ENCODE measurements around the gene MMD2.

Gene MMD2

GRCh38 chr7:4879396-4880081, 79.4 kb downstream of the MMD2 start:
- no peak for TF ChIP-seq ZBTB7A (IDR thresholded peaks at IDR 0.05; ENCODE audit: low read depth)
- no peak for TF ChIP-seq YY1 (IDR thresholded peaks at IDR 0.05; ENCODE audit: low read depth)
- no peak for TF ChIP-seq EGR1 (IDR thresholded peaks at IDR 0.05)
- no peak for TF ChIP-seq TAF1 (IDR thresholded peaks at IDR 0.05; ENCODE audit: low read depth)
- TF ChIP-seq TEAD4 (IDR thresholded peaks at IDR 0.05) = no peak
- TF ChIP-seq CREB1 (IDR thresholded peaks at IDR 0.05; ENCODE audit: low read depth) = no peak
- TF ChIP-seq USF1 (IDR thresholded peaks at IDR 0.05) = no peak
- no peak for TF ChIP-seq MAX (IDR thresholded peaks at IDR 0.05)
- TF ChIP-seq CEBPB (IDR thresholded peaks at IDR 0.05) = no peak

- TF ChIP-seq YY1 (IDR thresholded peaks at IDR 0.05; ENCODE audit: low read depth) = no peak
- no peak for TF ChIP-seq TCF12 (IDR thresholded peaks at IDR 0.05; ENCODE audit: low read depth)
- no peak for TF ChIP-seq TAF1 (IDR thresholded peaks at IDR 0.05; ENCODE audit: low read depth)
- TF ChIP-seq EGR1 (IDR thresholded peaks at IDR 0.05) = no peak
- no peak for TF ChIP-seq EP300 (IDR thresholded peaks at IDR 0.05; ENCODE audit: borderline replicate concordance)
- no peak for TF ChIP-seq ZBTB7A (IDR thresholded peaks at IDR 0.05; ENCODE audit: low read depth)
- TF ChIP-seq FOXM1 (IDR thresholded peaks at IDR 0.05; ENCODE audit: borderline replicate concordance, low read depth) = no peak
- TF ChIP-seq REST (IDR thresholded peaks at IDR 0.05; ENCODE audit: low read depth) = no peak
- no peak for TF ChIP-seq MAX (IDR thresholded peaks at IDR 0.05)
- TF ChIP-seq NFIC (IDR thresholded peaks at IDR 0.05) = no peak
- TF ChIP-seq CREB1 (IDR thresholded peaks at IDR 0.05; ENCODE audit: low read depth) = no peak
- no peak for TF ChIP-seq RAD21 (IDR thresholded peaks at IDR 0.05; ENCODE audit: low read depth)
- no peak for TF ChIP-seq USF1 (IDR thresholded peaks at IDR 0.05)
- TF ChIP-seq CEBPB (IDR thresholded peaks at IDR 0.05) = no peak
- no peak for TF ChIP-seq TEAD4 (IDR thresholded peaks at IDR 0.05)
Measured at GRCh38 chr7:4878336-4879335, 80.4 kb downstream of the MMD2 start.

GRCh38 chr7:4876586-4876985, 82.4 kb downstream of the MMD2 start:
- no peak for TF ChIP-seq MAX (IDR thresholded peaks at IDR 0.05)
- TF ChIP-seq TEAD4 (IDR thresholded peaks at IDR 0.05) = no peak
- TF ChIP-seq YY1 (IDR thresholded peaks at IDR 0.05; ENCODE audit: low read depth) = no peak
- no peak for TF ChIP-seq EP300 (IDR thresholded peaks at IDR 0.05; ENCODE audit: borderline replicate concordance)
- no peak for TF ChIP-seq EGR1 (IDR thresholded peaks at IDR 0.05)
- no peak for TF ChIP-seq CEBPB (IDR thresholded peaks at IDR 0.05)
- no peak for TF ChIP-seq CREB1 (IDR thresholded peaks at IDR 0.05; ENCODE audit: low read depth)
- no peak for TF ChIP-seq ZBTB7A (IDR thresholded peaks at IDR 0.05; ENCODE audit: low read depth)
- TF ChIP-seq TAF1 (IDR thresholded peaks at IDR 0.05; ENCODE audit: low read depth) = no peak
- no peak for TF ChIP-seq USF1 (IDR thresholded peaks at IDR 0.05)

- TF ChIP-seq YY1 (IDR thresholded peaks at IDR 0.05; ENCODE audit: low read depth) (no peak), TCF12 (IDR thresholded peaks at IDR 0.05; ENCODE audit: low read depth) (no peak), CEBPB (IDR thresholded peaks at IDR 0.05) (no peak), ZBTB7A (IDR thresholded peaks at IDR 0.05; ENCODE audit: low read depth) (no peak), CREB1 (IDR thresholded peaks at IDR 0.05; ENCODE audit: low read depth) (no peak), FOXM1 (IDR thresholded peaks at IDR 0.05; ENCODE audit: borderline replicate concordance, low read depth) (no peak), REST (IDR thresholded peaks at IDR 0.05; ENCODE audit: low read depth) (no peak), USF1 (IDR thresholded peaks at IDR 0.05) (no peak), MAX (IDR thresholded peaks at IDR 0.05) (no peak)
Measured at GRCh38 chr7:4875391-4875790, 83.6 kb downstream of the MMD2 start.
